BJ (cell line): Measurements from ENCODE around the gene DBN1. TPM values are rescaled to one million over a fixed set of nuclear protein-coding genes. Genes with fewer than 3 reads are reported as not detected.

Source experiments
- CTCF ChIA-PET: fragments of 350-600 bp; formaldehyde crosslinking; extraction: SDS; loops from one replicate; lab custom pipeline; 2021; ENCODE audit warnings: antibody characterized with exemption, inconsistent platforms; lab: Yijun Ruan, JAX
- POLR2A ChIA-PET: fragments of 300-600 bp; sonication (Branson Sonifier 250); formaldehyde crosslinking; extraction: SDS; loops from one replicate; lab custom pipeline; 2021; ENCODE audit warnings: antibody characterized with exemption; lab: Charles Lee
- DNase-seq: peaks from one replicate; pipeline ENCODE4 v3.0.0-alpha.2; 2011; ENCODE audit warnings: low read depth
- H3K27me3 ChIP-seq: 2 replicates; pipeline ENCODE4 v1.6.0; 2011; ENCODE audit warnings: low read length; ENCODE audit not compliant: control insufficient read depth, insufficient read depth
- H3K36me3 ChIP-seq: 2 replicates; pipeline ENCODE4 v1.5.1; 2011; ENCODE audit warnings: low read length; ENCODE audit not compliant: control insufficient read depth, insufficient read depth
- H3K4me3 ChIP-seq: 2 replicates; pipeline ENCODE4 v1.5.1; 2011; ENCODE audit warnings: low read depth, mild to moderate bottlenecking, control low read depth, low read length
- polyA plus RNA-seq: library from polyadenylated mRNA; depleted of rRNA; stranded (reverse); fragments of >200 nt; gene quantifications from 2 replicates; pipeline ENCODE4 v1.2.3, GENCODE V29; 2011
- TF ChIP-seq, protein P1 (sequence below): IDR thresholded peaks from 2 replicates; pipeline ENCODE4 v1.5.1; 2011; ENCODE audit warnings: low read depth, mild to moderate bottlenecking, control low read depth, inconsistent platforms, low read length, moderate library complexity; ENCODE audit not compliant: insufficient read depth

The DBN1 gene
- polyA plus RNA-seq, 1 experiment, result 176 TPM

DNA sequence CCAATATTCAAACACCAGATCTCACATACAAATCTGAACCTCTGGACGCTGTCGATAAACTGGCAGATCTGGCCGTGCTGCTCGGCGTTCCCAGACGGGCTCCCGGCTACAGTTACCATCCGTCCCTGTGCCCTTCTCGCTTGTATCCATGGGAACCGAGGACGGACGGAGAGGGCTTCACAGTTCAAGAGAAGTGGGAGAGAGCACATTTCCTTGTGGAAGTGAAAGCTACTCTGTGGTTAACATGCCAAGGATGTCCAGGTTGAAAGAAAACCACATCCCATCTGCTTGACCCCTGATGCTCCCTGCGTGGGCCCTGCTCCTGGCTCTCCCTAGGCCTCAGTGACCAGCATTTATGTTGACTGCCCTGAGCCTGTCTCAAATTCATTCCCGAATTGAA lies 6.3 kb upstream of the DBN1 start:
- ChIA-PET CTCF (interaction anchor here (1.9 to 8.3 kb wide), 2 partner anchors 14 to 21 kb away, joined by 12 to 85 read pairs; partner anchors contain the start of gene PDLIM7), POLR2A (interaction anchor here (0.6 to 1.4 kb wide), 4 partner anchors 10 to 69 kb away, joined by 3 to 4 read pairs (median 3); partner anchors contain the start of gene GRK6)
- TF ChIP-seq, protein P1, sequence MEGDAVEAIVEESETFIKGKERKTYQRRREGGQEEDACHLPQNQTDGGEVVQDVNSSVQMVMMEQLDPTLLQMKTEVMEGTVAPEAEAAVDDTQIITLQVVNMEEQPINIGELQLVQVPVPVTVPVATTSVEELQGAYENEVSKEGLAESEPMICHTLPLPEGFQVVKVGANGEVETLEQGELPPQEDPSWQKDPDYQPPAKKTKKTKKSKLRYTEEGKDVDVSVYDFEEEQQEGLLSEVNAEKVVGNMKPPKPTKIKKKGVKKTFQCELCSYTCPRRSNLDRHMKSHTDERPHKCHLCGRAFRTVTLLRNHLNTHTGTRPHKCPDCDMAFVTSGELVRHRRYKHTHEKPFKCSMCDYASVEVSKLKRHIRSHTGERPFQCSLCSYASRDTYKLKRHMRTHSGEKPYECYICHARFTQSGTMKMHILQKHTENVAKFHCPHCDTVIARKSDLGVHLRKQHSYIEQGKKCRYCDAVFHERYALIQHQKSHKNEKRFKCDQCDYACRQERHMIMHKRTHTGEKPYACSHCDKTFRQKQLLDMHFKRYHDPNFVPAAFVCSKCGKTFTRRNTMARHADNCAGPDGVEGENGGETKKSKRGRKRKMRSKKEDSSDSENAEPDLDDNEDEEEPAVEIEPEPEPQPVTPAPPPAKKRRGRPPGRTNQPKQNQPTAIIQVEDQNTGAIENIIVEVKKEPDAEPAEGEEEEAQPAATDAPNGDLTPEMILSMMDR, result no peak
- Histone ChIP-seq H3K27me3 (no peaks in the 10 kb centered on the region), H3K4me3 (no peak overlapping the region), H3K36me3 (peaks cover 28% of the 10 kb centered on the region)
- DNase-seq, result no peak

DNA sequence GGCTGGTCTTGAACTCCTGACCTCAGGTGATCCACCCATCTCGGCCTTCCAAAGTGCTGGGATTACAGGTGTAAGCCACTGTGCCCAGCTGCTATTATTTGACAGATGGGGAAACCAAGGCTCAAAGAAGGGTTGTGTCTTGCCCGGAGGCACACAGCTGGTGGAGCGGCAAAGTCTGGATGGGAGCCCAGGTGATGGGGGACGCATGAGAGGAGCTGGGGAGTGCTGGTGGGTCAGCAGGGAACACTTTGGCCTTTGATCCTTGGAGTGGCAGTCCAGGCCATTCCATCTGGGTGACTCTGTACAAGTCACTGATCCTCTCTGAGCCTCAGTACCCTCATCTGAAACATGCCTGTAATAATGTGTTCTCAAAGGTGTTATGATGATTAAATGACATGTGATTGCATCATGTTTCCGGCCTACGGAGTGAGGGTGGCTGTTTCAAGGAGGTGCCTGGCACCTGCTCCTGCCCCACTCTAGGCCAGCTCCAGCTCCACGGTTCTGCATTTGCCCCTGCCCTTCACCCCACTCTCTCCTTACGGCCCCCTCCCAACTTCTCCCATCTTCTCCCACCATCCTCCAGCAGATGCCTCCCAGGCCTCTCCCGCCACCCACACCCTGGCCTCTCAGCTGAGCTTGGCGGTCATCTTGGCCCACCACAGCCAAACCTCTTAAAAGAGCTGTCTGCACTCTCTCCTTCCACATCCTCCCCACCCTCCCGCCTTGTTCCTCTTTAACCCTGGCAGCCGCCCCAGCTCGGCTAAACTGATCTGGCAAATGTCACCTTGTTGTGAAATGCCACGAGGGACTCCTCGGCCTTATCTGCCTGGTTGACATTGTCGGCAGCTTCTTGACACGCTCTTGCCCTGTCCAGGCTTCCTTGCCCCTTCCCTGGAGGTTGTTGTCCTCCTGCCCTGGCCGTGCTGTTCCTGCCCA lies 5.5 kb upstream of the DBN1 start:
- ChIA-PET CTCF (interaction anchor here (0.8 to 8.3 kb wide), 8 partner anchors 10 to 169 kb away, joined by 3 to 85 read pairs (median 6); partner anchors contain the start of gene PDLIM7), POLR2A (interaction anchor here (0.6 to 1.4 kb wide), 4 partner anchors 12 to 69 kb away, joined by 3 to 4 read pairs (median 3); no protein-coding TSS in a partner anchor)
- Histone ChIP-seq H3K36me3 (peaks cover 21% of the 10 kb centered on the region), H3K27me3 (no peaks in the 10 kb centered on the region), H3K4me3 (no peak overlapping the region)
- no peak for DNase-seq
- TF ChIP-seq, protein P1, result no peak

DNA sequence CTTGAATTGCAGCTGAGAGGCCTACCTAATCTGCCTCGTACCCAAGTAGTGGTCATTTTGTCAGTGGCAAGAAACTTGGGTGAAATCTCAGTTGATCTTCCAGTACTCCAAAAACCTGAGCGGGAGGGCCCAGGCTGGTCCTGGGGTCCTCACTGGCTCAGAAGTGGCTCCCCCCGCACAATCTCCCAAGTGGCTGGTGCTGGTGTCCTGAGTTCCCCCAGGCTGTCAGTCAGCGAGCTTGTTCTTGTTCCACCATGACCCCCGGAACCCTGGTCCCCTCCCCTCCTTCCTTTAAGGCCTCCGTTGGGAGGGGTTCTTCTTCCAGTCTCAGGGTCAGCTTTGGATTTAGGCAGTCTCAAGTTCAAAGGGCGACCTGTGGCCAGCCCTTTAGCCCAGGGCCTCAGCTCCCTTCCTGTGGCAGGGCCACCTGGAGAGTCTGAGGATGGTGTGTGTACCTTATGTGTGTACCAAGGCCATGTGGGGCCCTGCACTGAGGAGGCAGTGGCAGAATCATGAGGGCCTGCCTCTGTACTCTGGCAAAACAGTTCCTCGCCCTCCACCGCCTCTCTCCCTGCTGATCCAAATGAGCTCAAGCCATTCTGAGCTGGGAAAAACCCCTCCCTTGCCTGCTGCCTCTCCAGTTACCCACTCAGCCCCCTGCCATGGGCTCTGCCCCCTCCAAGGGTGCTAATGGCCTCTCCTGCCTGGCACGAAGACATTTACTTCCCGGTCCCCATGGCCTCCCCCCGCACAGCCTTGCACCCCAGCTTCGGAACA lies 4.5 kb upstream of the DBN1 start:
- CTCF ChIA-PET, result interaction anchor here (0.8 to 8.3 kb wide), 11 partner anchors 9 to 168 kb away, joined by 3 to 85 read pairs (median 5); partner anchors contain the start of gene PDLIM7
- POLR2A ChIA-PET, result interaction anchor here (0.7 to 1.0 kb wide), 3 partner anchors 13 to 17 kb away, joined by 3 to 5 read pairs (median 3); no protein-coding TSS in a partner anchor

GRCh38 chr5:177476531-177477233 lies 3.2 kb upstream of the DBN1 start:
- TF ChIP-seq, protein P1, result no peak
- POLR2A ChIA-PET, result no interaction called here
- H3K36me3 ChIP-seq, result peaks cover 5% of the 10 kb centered on the region
- H3K27me3 ChIP-seq, result no peaks in the 10 kb centered on the region
- CTCF ChIA-PET, result interaction anchor here (0.9 to 8.3 kb wide), 7 partner anchors 12 to 72 kb away, joined by 3 to 85 read pairs (median 4); partner anchors contain the start of gene PDLIM7
- H3K4me3 ChIP-seq, result no peak overlapping the region
- DNase-seq, result no peak

More for the DNA sequence above, 4.5 kb upstream of the DBN1 start:
- TF ChIP-seq, protein P1, result no peak
- no peak overlapping the region for H3K4me3 ChIP-seq
- no peak for DNase-seq
- H3K36me3 ChIP-seq, result peaks cover 10% of the 10 kb centered on the region
- H3K27me3 ChIP-seq, result no peaks in the 10 kb centered on the region
